Measurements from ENCODE around the gene AARS2. TPM values are rescaled to one million over a fixed set of nuclear protein-coding genes. Genes with fewer than 3 reads are reported as not detected.

The AARS2 gene
- total and polyA plus RNA-seq, 9 of the 15 experiments (the other 6 are each of a cell fraction or from before 2014, with no cell fraction given) = 0.97 to 34.0 (median 18.3) TPM

- no peak for TF ChIP-seq CBX8 (IDR thresholded peaks at IDR 0.05; ENCODE audit: borderline replicate concordance, extremely low read depth, low read depth, low read length, poor library complexity, severe bottlenecking)
- no peak for TF ChIP-seq TAF7 (tag; IDR thresholded peaks at IDR 0.05)
Measured at GRCh38 chr6:44315951-44316350, 2.8 kb upstream of the AARS2 start (continued).

- H3K9me3 ChIP-seq (replicated peaks; ENCODE audit: control insufficient read depth, insufficient read depth, low read depth, low read length) = no peaks in the 10 kb centered on the region
- H3K79me2 ChIP-seq (ENCODE audit: control insufficient read depth, insufficient read depth, low read length) = peaks cover 15% of the 10 kb centered on the region
- ChIA-PET CTCF (ENCODE audit: low intra/inter-chr PET ratio) (no interaction called here), POLR2A (no interaction called here)
- WGBS (ENCODE audit: insufficient coverage, low coverage, missing lambda C conversion rate) = 0% methylated on average over 3 of the region's 3 CpGs
- ATAC-seq = no peak
- no peak for FAIRE-seq
- no peak for DNase-seq (ENCODE audit: extremely low read depth in 1 of 4, low spot score in 3 of 4)
- peaks cover 17% of the 10 kb centered on the region for H3K36me3 ChIP-seq (ENCODE audit: control insufficient read depth, insufficient read depth, low read length)
- intact Hi-C loops (cut with micrococcal nuclease) = no loop called here
- TF ChIP-seq SMAD2 (IDR thresholded peaks at IDR 0.05; ENCODE audit: low read depth, low read length) (no peak), MAFG (tag; conservative IDR thresholded peaks at IDR 0.05) (no peak), FOSL1 (tag; conservative IDR thresholded peaks at IDR 0.05) (no peak), RBFOX2 (IDR thresholded peaks at IDR 0.05; ENCODE audit: low read depth, low read length) (no peak), HIVEP1 (CRISPR knock-in tag; IDR thresholded peaks at IDR 0.05) (no peak), ETV6 (IDR thresholded peaks at IDR 0.05; ENCODE audit: borderline replicate concordance in 1 of 2, low read depth in 2 of 2, low read length in 1 of 2) (no peak), ETV6 (CRISPR knock-in tag; IDR thresholded peaks at IDR 0.05; ENCODE audit: borderline replicate concordance) (no peak), PTRF (tag; IDR thresholded peaks at IDR 0.05) (no peak), NEUROD1 (IDR thresholded peaks at IDR 0.05; ENCODE audit: borderline replicate concordance, low read depth, low read length, partially characterized antibody) (no peak), KDM1A (IDR thresholded peaks at IDR 0.05) (no peak), NFYB (IDR thresholded peaks at IDR 0.05; ENCODE audit: extremely low read depth, insufficient read length) (no peak), ZHX1 (conservative IDR thresholded peaks at IDR 0.05; ENCODE audit: low read length) (no peak), MBD2 (IDR thresholded peaks at IDR 0.05; ENCODE audit: borderline replicate concordance, low read depth) (no peak), PURB (CRISPR knock-in tag; IDR thresholded peaks at IDR 0.05; ENCODE audit: low read depth) (no peak), ZNF282 (CRISPR knock-in tag; IDR thresholded peaks at IDR 0.05) (no peak), ZSCAN29 (IDR thresholded peaks at IDR 0.05) (no peak)
- H3K9me1 ChIP-seq (ENCODE audit: control insufficient read depth, insufficient read depth, low read length) = no peaks in the 10 kb centered on the region
- no peaks in the 10 kb centered on the region for H4K20me1 ChIP-seq (replicated peaks; ENCODE audit: control insufficient read depth, insufficient read depth, low read length)
- H3K27ac ChIP-seq (ENCODE audit: extremely low read depth, low read depth, low read length) = no peak overlapping the region
- H3K4me3 ChIP-seq = no peak overlapping the region
- in situ Hi-C loops (cut with MboI) = no loop called here
- H3K4me1 ChIP-seq (replicated peaks in 1 of 2; ENCODE audit: control insufficient read depth in 2 of 2, insufficient read depth in 2 of 2, low read length in 2 of 2) = peaks cover 5 to 6% of the 10 kb centered on the region in 2 experiments; a peak in 3 of 5 replicates
- H3K4me2 ChIP-seq (ENCODE audit: insufficient read depth, low read length) = no peak overlapping the region
- no TSS peak for BruUV-seq (replicated peaks)
- no peak overlapping the region for H2AFZ ChIP-seq (ENCODE audit: low read depth, low read length)
- H3K9ac ChIP-seq (ENCODE audit: insufficient read depth in 1 of 2, low read depth in 2 of 2, low read length in 2 of 2) = no peak overlapping the region
- H3K27me3 ChIP-seq (ENCODE audit: control insufficient read depth in 2 of 2, insufficient read depth in 2 of 2, low read length in 2 of 2) = peaks cover 29 to 33% of the 10 kb centered on the region in 2 experiments
Measured at GRCh38 chr6:44315516-44315915, 2.4 kb upstream of the AARS2 start.
